Measurements from ENCODE around the gene TIMM23.
A peak's percentile ranks its signal among the peaks of the same experiment; 100 is the strongest.
"Not testable (repeated sequence)": the region's sequence is repeated elsewhere in the genome, so short reads cannot be mapped to it uniquely, and the experiment has no call there.

Gene TIMM23

DNA sequence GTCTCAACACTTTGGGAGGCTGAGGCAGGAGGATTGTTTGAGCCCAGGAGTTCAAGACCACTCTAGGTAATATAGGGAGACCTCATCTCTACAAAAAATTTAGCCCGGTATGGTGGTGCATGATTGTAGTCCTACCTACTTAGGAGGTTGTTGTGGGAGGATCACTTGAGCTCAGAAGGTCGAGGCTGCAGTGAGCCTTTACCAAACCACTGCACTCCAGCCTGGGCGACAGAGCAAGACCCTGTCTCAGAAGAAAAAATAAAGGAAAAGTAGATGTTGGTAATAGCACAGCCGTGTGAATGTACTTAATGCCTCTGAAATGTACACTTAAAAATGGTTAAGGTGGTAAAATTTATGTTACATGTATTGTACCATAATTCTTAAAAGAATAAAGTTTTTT is 25.3 kb downstream of the TIMM23 start:
- DNase-seq (ENCODE audit: low spot score): no peak

DNA sequence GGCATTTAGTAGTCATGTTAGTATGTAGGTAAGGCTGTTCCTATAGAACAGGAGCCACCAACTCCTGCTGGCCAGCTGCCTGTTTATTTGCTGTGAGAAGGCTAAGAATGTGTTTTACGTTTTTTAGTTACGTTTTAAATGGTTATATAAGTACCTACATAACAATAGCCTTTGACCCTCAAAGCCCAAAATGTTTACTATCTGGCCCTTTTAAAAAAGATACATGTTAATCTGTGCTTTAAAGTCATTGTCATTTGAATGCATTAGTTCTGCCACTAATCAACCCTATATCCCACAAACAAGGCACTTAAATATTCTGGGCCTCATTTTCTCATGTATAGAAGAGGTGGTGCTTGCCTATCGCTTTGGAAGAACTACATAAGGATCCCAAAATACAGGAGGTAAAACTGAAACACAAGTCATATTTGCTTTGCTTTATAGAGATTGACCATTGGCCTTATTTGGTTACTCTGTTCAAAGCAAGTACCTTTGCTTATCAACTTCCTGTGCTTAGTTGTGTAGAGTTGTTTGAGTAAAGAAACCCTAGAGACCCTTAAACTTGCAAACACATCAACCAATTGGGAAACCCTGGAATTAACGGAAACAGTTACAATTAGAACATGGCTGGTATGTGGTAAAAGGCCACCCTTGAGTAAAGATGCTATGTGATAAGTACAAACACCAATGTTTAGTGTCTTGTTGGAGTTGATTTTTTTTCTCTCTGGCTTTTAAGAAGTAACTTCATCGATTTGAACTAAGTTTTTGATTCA is 25.9 kb downstream of the TIMM23 start:
- no peak for DNase-seq (ENCODE audit: low spot score)

DNA sequence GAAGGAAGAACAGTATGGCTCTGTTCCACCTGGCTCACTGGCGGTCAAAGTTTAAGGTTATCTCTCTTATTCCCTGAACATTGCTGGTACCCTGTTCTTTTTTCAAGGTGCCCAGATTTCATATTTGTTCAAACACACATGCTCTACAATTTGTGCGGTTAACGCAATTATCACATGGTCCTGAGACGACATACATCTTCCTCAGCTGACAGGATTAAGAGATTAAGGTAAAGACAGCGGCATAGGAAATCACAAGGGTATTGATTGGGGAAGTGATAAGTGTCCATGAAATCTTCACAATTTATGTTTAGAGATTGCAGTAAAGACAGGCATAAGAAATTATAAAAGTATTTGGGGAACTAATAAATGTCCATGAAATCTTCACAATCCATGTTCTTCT is 27.7 kb downstream of the TIMM23 start:
- not testable (repeated sequence) for DNase-seq (ENCODE audit: low spot score)

DNA sequence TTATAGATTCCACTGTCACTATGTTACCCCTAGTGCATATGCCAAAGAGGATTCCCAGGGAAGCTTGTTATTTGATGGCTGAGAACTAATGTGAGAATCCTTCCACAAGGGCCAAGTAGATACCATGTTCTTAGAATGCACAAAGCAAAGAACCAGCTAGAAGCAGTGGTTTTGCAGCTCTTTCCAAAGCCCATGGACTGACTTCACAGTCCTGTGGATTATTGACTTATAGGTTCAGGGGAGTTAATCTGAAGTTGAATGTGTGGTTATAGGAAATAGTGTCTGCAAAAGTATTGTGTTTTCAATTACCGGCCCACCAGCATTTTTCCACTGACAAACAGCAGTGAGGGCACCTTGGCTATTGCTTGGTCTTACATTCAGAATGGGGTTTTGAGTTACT is 28.2 kb downstream of the TIMM23 start:
- no peak for DNase-seq (ENCODE audit: low spot score)

DNA sequence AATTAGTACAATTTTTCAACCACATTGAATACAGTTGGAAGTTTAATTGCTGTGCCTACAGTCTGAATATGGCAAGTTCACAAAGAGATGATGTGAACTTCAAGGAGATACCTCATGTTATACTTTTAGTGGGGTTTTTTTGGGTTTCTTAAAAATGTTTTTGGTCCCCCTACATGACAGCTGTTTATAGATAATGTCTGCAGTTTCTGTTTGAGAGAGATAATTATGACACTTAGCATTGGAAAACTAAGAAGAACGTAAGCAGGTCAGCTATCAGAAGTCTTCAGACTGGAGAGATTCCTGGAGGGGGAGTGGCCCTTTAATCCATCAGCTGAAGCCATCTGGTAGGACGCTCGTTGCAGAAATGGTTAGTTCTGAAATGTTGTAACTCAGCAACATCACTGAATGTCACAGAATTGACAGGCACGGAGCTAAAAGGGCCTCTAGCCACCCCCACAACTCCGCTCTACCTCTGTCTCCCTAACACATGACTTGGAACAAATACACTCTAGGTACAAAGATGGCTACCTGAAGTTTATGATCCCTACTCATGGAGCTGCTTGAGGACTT is 29.0 kb downstream of the TIMM23 start:
- peak; percentile 42 for DNase-seq (ENCODE audit: low spot score)

DNA sequence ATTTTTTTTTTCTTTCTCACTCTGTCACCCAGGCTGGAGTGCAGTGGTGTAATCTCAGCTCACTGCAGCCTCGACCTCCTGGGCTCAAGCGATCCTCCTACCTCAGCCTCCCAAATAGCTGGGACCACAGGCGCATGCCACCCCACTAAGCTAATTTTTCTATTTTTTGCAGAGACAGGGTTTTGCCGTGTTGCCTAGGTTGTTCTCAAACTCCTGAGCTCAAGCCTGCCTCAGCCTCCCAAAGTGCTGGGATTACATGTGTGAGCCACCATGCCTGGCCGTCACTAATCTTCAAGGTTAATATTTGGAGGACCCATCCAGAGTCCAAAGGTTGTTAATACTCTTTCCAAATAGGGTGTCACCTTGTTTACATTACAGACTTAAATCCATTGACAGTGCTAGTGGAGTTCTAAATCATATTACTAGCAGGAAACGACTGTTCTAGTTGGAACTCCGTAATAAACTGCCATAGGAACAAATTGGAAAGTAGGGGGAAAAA is 29.9 kb downstream of the TIMM23 start:
- not testable (repeated sequence) for DNase-seq (ENCODE audit: low spot score)

DNA sequence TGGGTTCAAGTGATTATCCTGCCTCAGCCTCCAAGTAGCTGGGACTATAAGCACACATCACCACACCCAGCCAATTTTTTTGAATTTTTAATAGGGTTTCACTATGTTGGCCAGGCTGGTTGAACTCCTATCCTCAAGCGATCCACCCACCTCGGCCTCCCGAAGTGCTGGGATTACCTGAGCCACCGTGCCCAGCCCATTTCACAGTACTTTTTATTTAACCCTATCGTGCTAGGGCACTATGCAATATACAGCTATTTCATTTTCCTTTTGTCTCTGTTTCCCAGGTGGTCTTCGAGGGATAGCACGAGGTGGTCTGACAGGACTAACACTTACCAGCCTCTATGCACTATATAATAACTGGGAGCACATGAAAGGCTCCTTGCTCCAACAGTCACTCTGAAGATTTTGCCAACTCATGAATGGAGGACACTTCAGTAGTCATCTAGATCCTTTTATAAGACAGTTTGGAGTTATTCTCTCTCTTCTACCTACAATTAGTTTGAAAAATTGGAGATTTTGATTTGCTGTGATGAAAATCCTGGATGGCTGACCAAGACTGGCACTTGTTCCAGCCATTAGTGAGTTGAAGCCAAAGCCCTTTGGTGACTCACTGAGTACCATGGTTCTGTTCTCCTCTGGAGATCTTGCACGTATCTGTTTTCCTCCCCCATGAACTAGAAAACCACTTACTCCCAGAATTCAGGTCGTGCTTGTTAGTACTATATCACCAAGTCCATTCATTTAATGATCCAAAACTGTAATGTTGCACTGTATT is 30.8 kb downstream of the TIMM23 start:
- no peak for DNase-seq (ENCODE audit: low spot score)

DNA sequence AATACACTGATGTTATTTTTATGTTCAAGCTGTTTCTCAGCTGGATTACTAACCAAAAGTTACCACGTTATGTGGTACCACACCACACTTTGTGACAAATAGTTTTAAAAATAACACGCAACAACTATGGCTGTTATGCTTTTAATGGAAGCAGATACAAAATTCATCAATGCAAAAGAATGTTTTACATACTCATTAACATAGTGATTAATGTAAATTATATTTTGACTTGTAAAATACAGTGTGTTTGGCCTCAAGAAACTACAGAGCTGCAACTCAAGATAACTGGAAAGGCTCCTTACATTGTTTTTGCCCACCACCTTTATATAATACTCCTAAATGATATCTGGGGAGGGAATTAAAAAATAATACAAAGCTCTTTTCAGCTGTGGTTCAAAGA is 32.7 kb downstream of the TIMM23 start:
- no peak for DNase-seq (ENCODE audit: low spot score)

DNA sequence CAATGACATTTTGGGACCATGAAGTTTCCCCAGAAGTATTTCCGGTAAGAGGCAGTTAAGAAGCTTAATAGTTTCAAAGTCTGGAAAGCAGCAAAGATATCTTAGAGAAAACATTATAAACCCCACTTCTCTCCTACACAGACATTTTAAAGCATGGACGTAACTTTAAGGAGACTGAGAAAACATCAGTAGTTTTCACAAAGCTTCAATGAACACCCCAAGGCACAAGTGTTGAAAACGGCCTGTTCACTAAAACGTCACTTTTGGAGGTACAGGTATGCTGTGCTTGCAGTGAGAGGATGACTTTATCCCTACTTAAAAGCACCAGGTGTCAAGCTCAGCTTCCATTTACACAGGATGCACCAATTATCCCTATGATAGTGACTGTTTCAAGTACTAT is 33.1 kb downstream of the TIMM23 start:
- DNase-seq (ENCODE audit: low spot score): no peak

DNA sequence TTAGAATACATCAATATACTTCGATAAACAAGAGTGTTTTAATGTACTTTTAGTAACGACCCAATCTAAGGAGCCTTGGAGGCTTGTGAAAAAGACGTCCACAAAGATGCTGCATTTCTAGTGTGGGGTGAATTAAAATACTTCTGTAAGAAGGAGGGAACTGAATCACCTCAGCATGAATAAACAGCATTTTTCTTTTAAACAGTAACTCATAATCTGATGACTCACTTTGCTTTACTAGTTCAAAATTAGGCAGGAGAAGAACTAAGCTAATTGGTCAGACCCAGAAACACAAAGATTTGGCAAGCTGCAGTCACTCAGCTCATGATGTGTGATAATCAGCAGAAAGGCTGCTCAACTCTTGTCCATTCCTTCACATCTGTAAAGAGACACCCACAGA is 33.9 kb downstream of the TIMM23 start:
- no peak for DNase-seq (ENCODE audit: low spot score)

DNA sequence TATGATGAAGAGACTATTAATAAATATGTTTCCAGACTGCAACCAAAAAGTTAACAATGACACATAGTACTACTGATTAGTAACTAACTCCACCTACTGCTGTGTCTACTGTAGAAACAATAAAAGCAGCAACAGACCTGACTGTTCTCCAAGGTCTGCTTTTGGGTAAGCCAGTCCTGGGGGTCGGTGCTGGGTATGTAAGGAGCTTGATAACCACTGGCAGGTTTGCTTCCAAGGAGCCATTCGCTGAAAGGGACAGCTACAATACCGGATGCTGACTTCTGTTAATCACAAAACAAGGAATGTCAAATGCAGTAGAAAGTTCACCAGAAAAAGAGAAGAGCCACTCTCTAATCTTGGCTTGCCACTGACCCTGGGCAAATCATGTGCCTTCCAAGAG is 40.5 kb downstream of the TIMM23 start:
- no peak for DNase-seq (ENCODE audit: low spot score)

DNA sequence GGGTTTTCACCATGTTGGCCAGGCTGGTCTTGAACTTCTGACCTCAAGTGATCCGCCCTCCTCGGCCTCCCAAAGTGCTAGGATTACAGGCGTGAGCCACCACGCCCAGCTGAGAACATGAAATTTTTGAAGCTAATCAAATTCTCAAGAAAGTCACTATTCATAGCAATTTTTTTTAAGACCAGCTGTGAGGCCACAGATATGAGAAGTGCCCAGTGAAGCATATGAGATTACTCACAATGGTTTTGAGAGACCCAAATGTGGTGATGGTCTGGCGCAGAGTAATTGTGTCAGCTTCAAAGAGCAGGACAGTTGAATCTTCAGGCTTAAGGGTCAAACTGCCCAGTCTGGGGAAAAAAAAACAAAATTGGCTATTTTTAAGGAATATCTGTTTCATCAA is 41.9 kb downstream of the TIMM23 start:
- DNase-seq (ENCODE audit: low spot score): no peak

DNA sequence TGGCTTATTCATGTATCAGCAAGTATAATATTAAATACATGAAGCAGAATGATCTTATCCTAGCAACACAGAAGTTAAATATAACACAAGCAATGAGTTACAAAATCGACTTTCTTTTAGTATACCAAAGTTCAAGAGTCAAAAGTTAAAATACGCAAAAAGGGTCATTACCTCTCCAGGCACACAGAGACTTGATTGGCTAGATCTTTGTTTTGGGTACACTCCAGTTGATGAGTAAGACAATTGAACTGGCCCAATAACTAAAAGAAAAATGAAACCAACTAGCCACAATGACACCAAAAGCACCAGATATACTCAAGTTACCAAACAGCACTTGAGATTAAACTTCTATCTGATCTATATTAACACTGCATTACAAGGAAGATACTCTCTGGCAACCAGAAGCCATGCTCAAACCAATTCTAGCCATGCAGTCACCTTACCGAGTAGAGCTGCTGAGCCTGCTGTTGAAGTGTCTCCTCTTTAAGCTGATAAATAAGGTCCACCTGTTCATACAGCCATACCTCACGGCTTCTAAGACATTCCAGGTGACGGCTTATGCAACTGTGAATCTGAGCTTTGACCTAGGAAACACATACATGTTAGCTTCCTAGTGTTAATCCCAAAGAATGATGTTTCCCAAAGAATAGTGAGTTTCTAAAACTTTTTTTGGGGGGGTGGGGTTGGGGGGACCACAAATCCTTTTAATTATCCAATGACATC is 42.6 kb downstream of the TIMM23 start:
- DNase-seq (ENCODE audit: low spot score): no peak

DNA sequence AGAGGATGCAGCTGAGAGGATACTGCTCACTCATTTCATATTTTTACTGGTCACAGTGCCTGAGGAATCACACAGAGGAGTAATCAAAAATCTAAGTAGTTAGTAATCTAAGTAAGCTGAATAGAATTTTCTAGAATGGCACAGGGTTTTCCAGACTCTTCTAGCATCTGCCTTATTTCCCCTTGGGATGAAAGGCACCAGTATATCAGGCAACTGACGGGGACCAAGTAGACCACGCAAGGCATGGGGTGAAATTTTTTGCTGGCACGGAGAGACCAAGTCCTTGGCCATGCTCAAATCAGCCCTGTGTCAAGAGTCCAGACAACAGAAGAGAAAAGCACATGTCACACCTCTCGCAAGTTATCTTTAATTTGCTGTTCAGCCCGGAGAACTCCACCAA is 43.9 kb downstream of the TIMM23 start:
- no peak for DNase-seq (ENCODE audit: low spot score)

DNA sequence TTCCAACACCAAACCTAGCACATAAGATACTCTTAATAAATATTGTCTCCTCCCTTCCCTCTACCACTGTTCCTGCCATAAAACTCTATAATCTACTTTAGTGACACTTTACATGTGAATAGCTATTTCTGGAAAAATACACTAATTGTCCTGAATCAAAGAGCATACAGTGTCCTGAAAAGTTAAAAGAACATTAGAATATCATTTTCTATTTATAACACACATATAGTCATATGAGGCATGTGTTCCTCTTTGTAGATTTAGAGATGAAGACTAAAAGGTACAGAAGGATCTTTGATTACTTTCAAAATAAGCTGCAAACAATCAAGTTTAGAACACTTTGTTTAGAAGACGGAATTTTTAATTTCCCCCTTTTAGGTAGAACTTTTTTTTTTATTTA is 44.5 kb downstream of the TIMM23 start:
- DNase-seq (ENCODE audit: low spot score): no peak

DNA sequence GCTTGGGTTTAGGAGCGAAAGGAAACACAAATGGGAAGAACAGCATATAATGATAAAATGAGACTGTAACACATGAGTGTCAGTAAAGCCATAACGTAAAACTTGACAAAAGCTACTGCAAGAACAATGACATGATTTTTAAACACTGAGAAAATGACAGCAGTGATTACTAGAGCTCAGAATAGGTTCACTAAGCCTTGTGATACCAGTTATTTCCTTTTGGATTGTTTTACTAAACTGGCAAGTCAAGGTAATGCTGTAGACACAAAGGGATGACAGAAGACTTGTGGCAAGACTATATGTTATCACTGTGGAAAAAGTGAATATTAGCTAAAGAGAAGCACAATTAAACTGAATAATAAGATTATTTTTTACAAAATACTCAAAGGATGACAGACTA is 45.4 kb downstream of the TIMM23 start:
- DNase-seq (ENCODE audit: low spot score): no peak

DNA sequence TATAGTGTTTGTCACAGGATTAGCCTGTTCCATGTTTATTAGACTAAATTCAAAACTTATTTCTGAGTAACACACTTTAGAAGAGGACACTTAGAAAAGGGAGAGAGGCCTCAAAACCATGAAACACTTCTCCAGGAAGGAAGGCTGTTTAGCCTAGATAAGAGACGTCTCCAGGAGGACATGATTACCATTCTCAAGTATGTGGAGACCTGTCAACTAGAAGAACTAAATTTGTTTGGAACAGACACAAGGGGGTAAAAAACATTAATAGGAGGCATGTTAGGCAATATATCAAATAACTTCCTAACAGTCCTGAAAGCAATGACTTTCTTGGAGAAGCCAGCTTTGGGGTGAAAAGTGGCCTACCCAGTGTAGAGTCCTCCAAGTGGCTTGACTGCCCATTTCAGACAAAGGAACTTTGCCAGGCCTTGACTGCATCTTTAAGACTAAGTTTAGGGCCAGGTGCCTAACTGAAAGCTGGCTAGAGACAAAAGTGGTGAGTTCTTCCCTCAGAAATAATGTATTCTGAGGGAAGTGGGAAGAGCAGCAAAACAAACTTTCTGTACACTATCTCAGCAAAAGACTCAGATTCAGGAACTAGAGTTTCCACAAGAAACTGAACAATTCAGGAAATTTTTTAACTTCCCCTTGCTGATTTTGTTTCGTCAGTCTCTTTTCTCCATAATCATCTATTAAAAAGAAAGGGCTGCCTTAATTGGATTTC is 46.3 kb downstream of the TIMM23 start:
- no peak for DNase-seq (ENCODE audit: low spot score)

DNA sequence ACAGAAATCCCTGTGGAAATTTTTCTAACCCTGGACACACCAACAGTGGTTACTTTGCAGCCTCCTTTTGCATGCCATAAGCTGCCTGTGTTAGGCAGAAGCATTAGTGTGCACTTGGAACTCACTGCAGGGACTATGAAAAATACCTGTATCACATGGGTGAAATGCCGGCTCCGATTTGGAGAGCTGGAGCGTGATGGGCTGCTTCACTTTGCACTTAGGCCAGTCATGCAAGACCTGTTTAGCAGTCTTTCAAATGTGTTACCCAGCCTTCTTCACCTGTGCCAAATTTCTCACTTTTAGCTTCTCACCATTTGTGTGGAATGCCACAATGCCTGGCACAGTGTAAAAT is 46.9 kb downstream of the TIMM23 start:
- DNase-seq (ENCODE audit: low spot score): no peak

DNA sequence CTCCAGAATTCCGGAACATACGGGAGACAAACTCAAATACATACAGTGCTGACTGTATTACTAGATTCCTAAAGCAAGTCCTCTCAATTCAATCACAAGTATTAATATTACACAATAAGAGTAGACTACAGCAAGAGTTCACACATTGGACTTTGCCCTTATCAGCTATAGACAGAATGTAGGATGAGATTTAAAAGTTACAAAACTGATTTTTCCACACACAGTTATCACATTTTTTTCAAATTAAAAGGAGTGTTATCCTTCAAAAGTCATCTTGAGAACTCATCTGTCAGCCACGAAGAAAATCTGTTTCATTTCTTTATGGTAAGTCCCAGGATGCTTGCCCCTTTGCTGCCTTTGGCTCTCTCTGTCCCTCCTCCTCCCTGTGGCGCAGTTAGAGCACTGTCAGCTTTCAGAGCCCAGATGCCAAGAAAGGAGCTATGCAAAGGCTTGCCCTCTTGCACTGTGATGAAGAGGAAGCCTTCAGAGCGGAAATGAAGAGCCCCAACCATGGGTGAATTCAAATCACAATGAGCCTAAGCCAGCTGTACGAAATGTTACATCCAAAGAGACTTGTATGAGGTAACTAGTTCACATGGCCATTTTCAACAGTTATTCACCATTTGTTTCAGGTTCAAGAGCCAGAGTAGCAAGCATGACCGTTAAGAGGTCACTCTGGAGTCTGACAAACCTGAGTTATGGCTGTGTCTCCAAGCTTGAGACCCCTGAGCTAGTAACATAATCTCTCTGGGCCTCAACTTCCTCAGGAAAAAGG is 47.5 kb downstream of the TIMM23 start:
- DNase-seq (ENCODE audit: low spot score): no peak

DNA sequence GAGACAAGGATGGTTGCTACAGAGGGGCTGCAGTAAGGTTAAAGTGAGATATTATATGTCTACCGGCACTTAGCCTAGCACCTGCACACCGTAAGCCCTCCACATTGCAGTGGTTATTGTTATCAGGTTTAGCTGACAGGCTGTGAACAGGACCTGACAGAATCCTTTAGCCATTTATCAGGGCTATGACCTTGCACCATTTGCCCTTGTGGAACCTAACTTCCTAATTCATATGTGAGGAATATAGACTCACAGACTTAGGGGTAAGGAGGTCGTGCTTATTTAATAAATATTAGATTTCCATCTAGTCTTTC is 48.0 kb downstream of the TIMM23 start:
- no peak for DNase-seq (ENCODE audit: low spot score)

DNA sequence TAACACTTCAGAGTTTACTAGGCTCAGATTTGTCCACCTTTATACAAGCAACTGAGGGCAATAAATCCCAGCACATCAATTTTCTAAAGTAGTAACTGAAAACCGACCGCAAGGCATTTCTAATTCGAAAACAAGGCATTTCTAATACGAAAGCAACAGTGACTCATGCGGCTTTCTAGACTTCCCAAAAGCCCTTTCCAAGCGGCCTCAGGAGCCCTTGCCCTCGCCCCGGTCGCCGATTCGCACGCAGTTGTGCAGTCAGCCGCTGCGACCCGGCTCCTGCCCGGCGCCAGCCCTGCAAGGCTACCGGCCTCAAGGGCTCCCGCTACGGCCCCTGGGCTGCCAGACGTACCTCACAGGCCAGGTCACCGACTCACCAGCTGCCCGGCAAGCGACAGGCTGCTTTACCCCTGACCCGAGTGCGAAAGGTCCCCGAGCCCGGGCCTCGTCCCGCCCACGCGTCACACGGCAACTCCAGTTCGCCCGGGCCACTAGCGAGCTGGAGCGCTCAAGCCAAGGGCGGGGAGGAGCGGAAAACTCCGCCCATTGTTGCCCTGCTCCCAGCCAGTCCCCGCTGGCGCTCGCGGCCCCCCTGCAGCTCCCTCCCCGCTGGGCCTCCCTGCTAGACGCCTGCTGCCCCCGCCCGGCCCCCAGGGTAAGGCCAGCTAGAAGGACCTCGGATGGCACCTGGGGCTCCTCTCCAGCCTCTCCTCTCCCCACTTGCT is 50.9 kb downstream of the TIMM23 start:
- DNase-seq (ENCODE audit: low spot score): peak; percentile 85
